DMS 273 treated with DMSO at 0.1 percent for 48 hours (cell line): ENCODE measurements around the gene ATXN1L.
A peak's percentile ranks its signal among the peaks of the same experiment; 100 is the strongest.
"Not testable (repeated sequence)": the region's sequence is repeated elsewhere in the genome, so short reads cannot be mapped to it uniquely, and the experiment has no call there.

ENCODE experiments used
- DNase-seq: peaks from one replicate; lab custom pipeline; 2025; lab: John Stamatoyannopoulos, UW

The ATXN1L gene

GRCh38 chr16:71852158-71852557 lies 6.4 kb downstream of the ATXN1L start:
- no peak for DNase-seq

GRCh38 chr16:71852561-71852960 lies 6.8 kb downstream of the ATXN1L start:
- no peak for DNase-seq

- DNase-seq, result no peak
Observed at GRCh38 chr16:71853413-71853812, 7.6 kb downstream of the ATXN1L start.

GRCh38 chr16:71854369-71854948 lies 8.7 kb downstream of the ATXN1L start:
- no peak for DNase-seq

- no peak for DNase-seq
Observed at GRCh38 chr16:71855937-71856662, 10.3 kb downstream of the ATXN1L start.

GRCh38 chr16:71859762-71860521 lies 14.2 kb downstream of the ATXN1L start:
- DNase-seq, result no peak

GRCh38 chr16:71863995-71864394 lies 18.2 kb downstream of the ATXN1L start:
- no peak for DNase-seq

GRCh38 chr16:71865173-71865863 lies 19.5 kb downstream of the ATXN1L start:
- DNase-seq, result no peak

- not testable (repeated sequence) for DNase-seq
Observed at GRCh38 chr16:71867175-71867574, 21.4 kb downstream of the ATXN1L start.

GRCh38 chr16:71867939-71868338 lies 22.2 kb downstream of the ATXN1L start:
- DNase-seq, result no peak

- no peak for DNase-seq
Observed at GRCh38 chr16:71869089-71869488, 23.3 kb downstream of the ATXN1L start.

GRCh38 chr16:71870818-71871217 lies 25.0 kb downstream of the ATXN1L start:
- DNase-seq, result no peak

GRCh38 chr16:71873199-71873598 lies 27.4 kb downstream of the ATXN1L start:
- DNase-seq, result no peak

- no peak for DNase-seq
Observed at GRCh38 chr16:71878911-71879310, 33.1 kb downstream of the ATXN1L start.

- no peak for DNase-seq
Observed at GRCh38 chr16:71880176-71880575, 34.4 kb downstream of the ATXN1L start.

GRCh38 chr16:71882505-71883167 lies 36.9 kb downstream of the ATXN1L start:
- peak; percentile 53 for DNase-seq

GRCh38 chr16:71883168-71883848 lies 37.5 kb downstream of the ATXN1L start:
- no peak for DNase-seq

GRCh38 chr16:71883849-71884638 lies 38.3 kb downstream of the ATXN1L start, which contains the start of gene ZNF821:
Gene ZNF821, minus strand, starts transcription at chr16:71884182. Its CDS starts 4,236 bp downstream, at chr16:71879946.
- DNase-seq, result peak; percentile 30

- no peak for DNase-seq
Observed at GRCh38 chr16:71885261-71885650, 39.5 kb downstream of the ATXN1L start.

GRCh38 chr16:71889147-71889546 lies 43.4 kb downstream of the ATXN1L start:
- no peak for DNase-seq

GRCh38 chr16:71893888-71894228 lies 48.1 kb downstream of the ATXN1L start:
- DNase-seq, result no peak
